BJ (cell line): ENCODE results near the gene NCK2. TPM values are rescaled to one million over a fixed set of nuclear protein-coding genes. Genes with fewer than 3 reads are reported as not detected.

Experiments
- CTCF ChIA-PET: fragments of 350-600 bp; formaldehyde crosslinking; extraction: SDS; loops from one replicate; lab custom pipeline; 2021; ENCODE audit warnings: antibody characterized with exemption, inconsistent platforms; lab: Yijun Ruan, JAX
- POLR2A ChIA-PET: fragments of 300-600 bp; sonication (Branson Sonifier 250); formaldehyde crosslinking; extraction: SDS; loops from one replicate; lab custom pipeline; 2021; ENCODE audit warnings: antibody characterized with exemption; lab: Charles Lee
- DNase-seq: peaks from one replicate; pipeline ENCODE4 v3.0.0-alpha.2; 2011; ENCODE audit warnings: low read depth
- H3K27me3 ChIP-seq: 2 replicates; pipeline ENCODE4 v1.6.0; 2011; ENCODE audit warnings: low read length; ENCODE audit not compliant: control insufficient read depth, insufficient read depth
- H3K36me3 ChIP-seq: 2 replicates; pipeline ENCODE4 v1.5.1; 2011; ENCODE audit warnings: low read length; ENCODE audit not compliant: control insufficient read depth, insufficient read depth
- H3K4me3 ChIP-seq: 2 replicates; pipeline ENCODE4 v1.5.1; 2011; ENCODE audit warnings: low read depth, mild to moderate bottlenecking, control low read depth, low read length
- polyA plus RNA-seq: library from polyadenylated mRNA; depleted of rRNA; stranded (reverse); fragments of >200 nt; gene quantifications from 2 replicates; pipeline ENCODE4 v1.2.3, GENCODE V29; 2011
- TF ChIP-seq, protein P1 (sequence below): IDR thresholded peaks from 2 replicates; pipeline ENCODE4 v1.5.1; 2011; ENCODE audit warnings: low read depth, mild to moderate bottlenecking, control low read depth, inconsistent platforms, low read length, moderate library complexity; ENCODE audit not compliant: insufficient read depth

NCK2 gene
- polyA plus RNA-seq, 1 experiment, result 32.9 TPM

DNA sequence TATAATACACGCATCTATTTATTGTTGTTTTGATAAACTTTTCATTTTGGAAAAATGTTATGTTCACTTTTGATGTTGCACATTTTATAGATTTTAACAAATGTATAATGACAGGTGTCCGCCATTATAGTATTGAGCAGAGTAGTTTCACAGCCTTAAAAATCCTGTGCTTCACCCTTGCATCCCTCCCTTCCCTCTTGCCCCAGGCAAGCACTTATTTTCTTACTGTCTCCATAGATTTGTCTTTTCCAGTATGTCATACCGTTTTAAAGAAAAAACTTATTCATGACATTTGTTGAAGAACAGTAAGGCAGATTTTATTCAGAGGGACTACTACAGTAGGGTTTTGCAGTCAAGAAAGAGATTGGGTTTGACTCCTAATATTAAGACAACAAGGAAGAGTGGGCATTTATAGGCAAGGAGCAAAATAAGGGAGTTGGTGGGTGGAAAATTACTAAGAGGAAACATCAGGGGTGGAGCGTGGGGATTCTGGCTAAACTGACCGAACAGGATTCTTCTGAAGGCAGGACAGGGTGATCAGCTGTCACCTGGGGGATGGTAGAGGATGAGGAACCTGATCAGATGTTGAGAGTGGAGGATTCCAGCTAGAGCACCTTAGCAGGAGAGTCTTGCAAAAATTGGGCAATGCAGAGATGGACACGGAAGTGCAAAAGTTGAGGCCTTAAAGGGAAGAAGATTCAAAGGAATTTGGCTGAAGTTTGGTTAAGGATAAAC is 108.8 kb downstream of the NCK2 start:
- Histone ChIP-seq H3K27me3 (no peaks in the 10 kb centered on the region), H3K36me3 (peaks cover 2% of the 10 kb centered on the region), H3K4me3 (no peak overlapping the region)
- ChIA-PET CTCF (interaction anchor here (0.9 kb wide), 1 partner anchor 277 kb away, joined by 4 read pairs; no protein-coding TSS in a partner anchor), POLR2A (no interaction called here)
- TF ChIP-seq, protein P1, sequence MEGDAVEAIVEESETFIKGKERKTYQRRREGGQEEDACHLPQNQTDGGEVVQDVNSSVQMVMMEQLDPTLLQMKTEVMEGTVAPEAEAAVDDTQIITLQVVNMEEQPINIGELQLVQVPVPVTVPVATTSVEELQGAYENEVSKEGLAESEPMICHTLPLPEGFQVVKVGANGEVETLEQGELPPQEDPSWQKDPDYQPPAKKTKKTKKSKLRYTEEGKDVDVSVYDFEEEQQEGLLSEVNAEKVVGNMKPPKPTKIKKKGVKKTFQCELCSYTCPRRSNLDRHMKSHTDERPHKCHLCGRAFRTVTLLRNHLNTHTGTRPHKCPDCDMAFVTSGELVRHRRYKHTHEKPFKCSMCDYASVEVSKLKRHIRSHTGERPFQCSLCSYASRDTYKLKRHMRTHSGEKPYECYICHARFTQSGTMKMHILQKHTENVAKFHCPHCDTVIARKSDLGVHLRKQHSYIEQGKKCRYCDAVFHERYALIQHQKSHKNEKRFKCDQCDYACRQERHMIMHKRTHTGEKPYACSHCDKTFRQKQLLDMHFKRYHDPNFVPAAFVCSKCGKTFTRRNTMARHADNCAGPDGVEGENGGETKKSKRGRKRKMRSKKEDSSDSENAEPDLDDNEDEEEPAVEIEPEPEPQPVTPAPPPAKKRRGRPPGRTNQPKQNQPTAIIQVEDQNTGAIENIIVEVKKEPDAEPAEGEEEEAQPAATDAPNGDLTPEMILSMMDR, result no peak
- DNase-seq, result no peak

DNA sequence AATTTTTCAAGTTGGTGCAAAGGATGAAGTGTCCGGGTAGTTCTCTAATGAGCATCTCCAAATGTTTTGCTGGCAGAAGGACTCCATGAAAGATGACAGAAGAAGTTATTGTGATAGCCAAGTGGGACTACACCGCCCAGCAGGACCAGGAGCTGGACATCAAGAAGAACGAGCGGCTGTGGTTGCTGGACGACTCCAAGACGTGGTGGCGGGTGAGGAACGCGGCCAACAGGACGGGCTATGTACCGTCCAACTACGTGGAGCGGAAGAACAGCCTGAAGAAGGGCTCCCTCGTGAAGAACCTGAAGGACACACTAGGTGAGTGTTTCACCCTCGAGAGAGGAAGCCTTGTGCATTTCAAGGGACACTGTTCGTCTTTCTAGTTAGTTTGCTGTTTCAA is 110.3 kb downstream of the NCK2 start:
- Histone ChIP-seq H3K27me3 (no peaks in the 10 kb centered on the region), H3K4me3 (no peak overlapping the region), H3K36me3 (peaks cover 2% of the 10 kb centered on the region)
- CTCF ChIA-PET, result interaction anchor here (1.2 kb wide), 1 partner anchor 11 kb away, joined by 3 read pairs; no protein-coding TSS in a partner anchor
- TF ChIP-seq, protein P1, result no peak
- DNase-seq, result no peak
- POLR2A ChIA-PET, result no interaction called here

DNA sequence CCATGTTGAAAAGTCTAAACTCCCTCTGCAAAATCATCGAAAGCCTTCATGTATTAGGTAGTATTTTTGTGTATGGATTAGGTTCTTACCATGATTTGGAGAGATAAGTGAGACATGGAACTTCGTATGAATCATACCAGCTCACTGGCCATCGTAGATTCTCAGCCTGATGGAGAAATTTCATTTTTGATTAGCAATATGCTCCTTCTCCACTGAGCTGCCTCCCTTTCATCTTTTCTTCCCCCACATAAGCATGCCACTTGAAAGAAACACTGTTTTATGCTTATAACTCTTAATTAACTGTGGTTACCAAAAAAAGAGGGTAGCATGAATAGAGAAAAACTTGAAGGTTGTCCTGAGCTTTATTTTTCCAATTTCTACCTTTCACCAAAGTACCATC is 111.9 kb downstream of the NCK2 start:
- TF ChIP-seq, protein P1, result no peak
- H3K36me3 ChIP-seq, result peaks cover 2% of the 10 kb centered on the region
- POLR2A ChIA-PET, result no interaction called here
- H3K27me3 ChIP-seq, result no peaks in the 10 kb centered on the region
- no peak for DNase-seq
- H3K4me3 ChIP-seq, result no peak overlapping the region
- CTCF ChIA-PET, result no interaction called here

DNA sequence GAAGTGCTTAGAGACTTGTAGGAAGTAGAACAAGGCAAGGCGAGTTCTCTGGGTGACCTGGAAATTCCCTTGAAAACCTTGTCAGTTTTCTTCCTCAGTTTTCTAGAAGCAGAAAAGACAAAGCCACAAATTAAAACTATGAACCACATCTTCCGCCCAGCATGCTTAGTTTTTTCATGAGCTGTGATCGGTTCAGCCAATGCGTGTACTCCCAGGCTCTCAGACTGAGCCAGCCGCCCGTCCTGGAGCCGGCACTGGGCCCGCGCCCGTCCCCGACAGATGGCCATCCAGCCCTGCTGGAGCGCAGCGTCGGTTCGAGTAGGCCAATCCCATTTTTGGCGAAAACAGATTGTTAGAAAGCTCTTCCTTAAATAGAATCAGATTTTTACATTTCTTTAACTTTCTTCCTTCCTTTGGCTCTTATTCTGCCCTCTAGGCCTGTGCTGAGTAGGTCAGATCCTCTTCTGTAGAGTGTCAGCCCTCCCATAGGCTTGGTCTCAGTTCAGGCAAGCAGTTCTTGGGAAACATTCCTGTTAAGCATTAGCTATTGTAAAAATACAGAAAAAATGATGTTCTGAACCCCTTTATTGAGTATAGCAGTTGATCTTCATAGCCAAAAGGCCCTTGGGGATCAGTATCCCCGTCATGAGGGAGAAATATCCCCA is 112.5 kb downstream of the NCK2 start:
- POLR2A ChIA-PET, result no interaction called here
- no peak for DNase-seq
- TF ChIP-seq, protein P1, result no peak
- CTCF ChIA-PET, result no interaction called here
- Histone ChIP-seq H3K27me3 (no peaks in the 10 kb centered on the region), H3K36me3 (peaks cover 2% of the 10 kb centered on the region), H3K4me3 (no peak overlapping the region)
